Fibroblast of pulmonary artery (primary cell): ENCODE data around the gene MFN2.
A peak's percentile ranks its signal among the peaks of the same experiment; 100 is the strongest.

Experiments used
- DNase-seq: peaks from one replicate; pipeline ENCODE4 v3.0.0-alpha.2; 2010; ENCODE audit warnings: low read depth
- H3K4me3 ChIP-seq: replicated peaks from 2 replicates; pipeline ENCODE4 v1.5.1; 2011; ENCODE audit warnings: low read depth, mild to moderate bottlenecking, control low read depth, low read length, moderate library complexity
- CTCF ChIP-seq: IDR thresholded peaks from 2 replicates; pipeline ENCODE4 v1.5.1; 2011; ENCODE audit warnings: mild to moderate bottlenecking, control low read depth, low read length, inconsistent platforms; ENCODE audit errors: missing control alignments

MFN2 gene

DNA sequence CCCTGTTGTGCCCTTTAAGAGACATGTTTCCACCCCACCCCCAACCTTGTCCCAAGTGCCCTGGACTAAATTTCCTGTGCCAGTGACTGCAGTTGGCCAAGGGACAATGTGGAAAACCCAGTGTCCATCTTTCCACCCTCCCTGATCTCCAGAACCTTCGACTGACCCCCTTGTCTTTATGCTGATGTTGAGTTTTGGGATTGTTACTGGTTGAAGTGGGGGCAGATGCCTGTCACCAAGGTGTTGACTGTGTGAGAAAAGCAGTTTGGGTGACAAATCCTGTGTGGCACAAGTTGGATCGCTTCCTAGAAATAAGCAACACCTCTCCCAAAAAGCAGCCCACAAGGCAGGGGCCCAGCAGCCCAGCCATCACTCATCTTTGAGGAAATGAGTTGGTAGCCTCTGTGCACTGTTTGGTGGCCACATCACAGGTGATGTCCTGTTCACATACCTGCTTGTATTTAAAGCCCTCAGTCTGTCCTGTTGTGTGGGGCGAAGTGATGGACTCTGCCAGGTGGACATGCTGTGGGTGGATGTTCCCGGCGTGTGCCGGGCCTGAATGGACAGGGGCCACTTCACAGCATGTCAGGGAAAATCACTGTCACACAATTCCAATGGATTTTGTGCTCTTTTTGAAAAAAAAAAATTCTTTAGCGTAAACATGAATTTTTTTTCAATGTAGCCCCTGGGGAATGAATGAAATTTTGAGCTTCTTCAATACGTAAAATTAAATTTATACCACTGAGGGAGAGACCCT is 32.5 kb downstream of the MFN2 start:
- no peak for DNase-seq
- TF ChIP-seq CTCF, result no peak
- H3K4me3 ChIP-seq, result no peak overlapping the region

DNA sequence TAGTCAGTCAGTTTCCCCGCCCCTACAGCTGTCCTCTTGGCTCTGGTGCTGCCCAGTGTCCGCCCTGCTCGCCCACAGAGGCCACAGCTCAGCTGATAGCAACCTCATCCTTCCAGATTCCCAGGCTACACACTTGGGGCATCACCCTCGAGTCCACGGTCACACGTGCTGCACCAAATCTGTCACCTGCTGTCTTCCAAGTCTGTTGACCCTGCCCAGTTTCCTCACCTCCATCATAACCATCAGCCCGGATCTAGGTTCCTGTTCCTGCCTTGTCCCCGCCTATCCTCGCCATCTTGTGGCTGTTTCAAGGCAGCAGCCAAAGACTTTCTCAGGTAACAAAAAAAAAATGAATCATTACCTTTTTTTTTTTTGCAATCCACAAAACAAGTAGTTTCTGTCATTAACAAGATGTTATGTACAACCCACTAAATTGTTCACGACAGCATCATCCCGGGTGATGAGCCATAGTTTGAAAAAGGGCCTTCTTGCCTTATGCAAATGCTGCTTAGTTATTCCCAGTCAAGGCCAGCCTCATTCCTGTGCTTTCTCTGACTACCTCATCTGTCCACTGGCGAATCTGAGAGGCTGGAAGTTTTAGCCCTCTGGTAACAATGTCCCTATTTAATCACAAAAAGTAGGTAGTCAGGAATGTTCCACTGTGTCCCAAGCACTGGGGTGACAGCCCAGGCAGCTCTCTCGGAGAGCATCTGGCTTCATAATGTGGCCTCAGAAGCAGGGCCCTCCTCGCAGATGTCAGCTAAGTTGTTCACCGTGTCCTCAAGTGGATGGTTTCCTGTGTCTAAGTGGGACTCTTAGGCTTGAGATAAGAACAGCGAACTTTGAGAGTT is 34.1 kb downstream of the MFN2 start:
- peak; percentile 12 for TF ChIP-seq CTCF
- H3K4me3 ChIP-seq, result no peak overlapping the region
- DNase-seq, result no peak

DNA sequence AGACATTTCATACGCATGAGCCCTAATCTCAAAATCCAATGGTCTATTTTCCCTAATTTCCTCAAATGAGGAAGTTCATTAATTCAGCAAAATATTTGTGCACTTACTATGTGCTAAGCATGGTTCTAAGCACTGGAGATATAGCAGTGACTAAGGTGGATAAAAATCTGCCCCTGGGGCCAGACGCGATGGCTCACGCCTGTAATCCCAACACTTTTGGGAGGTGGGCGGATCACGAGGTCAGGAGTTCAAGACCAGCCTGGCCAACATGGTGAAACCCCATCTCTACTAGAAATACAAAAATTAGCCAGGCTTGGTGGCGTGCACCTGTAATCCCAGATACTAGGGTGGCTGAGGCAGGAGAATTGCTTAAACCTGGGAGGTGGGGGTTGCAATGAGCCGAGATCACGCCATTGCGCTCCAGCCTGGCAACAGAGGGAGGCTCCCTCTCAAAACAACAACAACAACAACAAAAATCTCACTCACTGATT is 34.8 kb downstream of the MFN2 start:
- TF ChIP-seq CTCF, result no peak
- no peak for DNase-seq
- H3K4me3 ChIP-seq, result no peak overlapping the region

DNA sequence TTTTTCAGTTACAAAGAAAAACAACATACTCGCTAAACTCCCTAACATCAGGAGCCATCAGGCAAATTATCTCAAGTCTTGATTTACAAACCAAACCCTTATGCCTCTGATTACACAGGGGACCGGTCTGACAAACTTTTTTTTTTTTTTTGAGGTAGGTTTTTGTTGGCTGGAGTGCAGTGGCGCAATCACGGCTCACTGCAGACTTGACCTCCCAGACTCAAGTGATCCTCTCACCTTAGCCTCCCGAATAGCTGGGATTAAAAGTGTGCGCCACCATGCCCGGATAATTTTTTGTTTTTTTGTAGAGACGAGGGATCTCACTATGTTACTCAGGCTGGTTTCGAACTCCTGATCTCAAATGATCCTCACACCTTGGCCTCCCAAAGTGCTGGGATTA is 35.3 kb downstream of the MFN2 start:
- H3K4me3 ChIP-seq, result no peak overlapping the region
- no peak for TF ChIP-seq CTCF
- DNase-seq, result no peak

DNA sequence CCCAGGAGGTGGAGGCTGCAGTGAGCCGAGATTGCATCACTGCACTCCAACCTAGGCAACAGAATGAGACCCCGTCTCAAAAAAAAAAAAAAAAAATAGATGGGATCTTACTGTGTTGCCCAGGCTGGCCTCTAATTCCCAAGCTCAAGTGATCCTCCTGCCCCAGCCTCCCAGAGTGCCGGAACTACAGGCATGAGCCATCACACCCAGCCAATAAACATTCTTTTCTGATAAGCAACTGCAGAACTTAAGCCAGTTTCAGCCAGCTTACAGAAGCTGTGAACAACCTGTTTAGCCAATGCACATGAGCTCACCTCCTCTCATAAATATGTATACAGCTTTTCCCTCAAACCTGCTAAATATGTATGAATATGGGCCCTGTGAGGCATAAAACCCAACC is 35.9 kb downstream of the MFN2 start:
- TF ChIP-seq CTCF, result no peak

DNA sequence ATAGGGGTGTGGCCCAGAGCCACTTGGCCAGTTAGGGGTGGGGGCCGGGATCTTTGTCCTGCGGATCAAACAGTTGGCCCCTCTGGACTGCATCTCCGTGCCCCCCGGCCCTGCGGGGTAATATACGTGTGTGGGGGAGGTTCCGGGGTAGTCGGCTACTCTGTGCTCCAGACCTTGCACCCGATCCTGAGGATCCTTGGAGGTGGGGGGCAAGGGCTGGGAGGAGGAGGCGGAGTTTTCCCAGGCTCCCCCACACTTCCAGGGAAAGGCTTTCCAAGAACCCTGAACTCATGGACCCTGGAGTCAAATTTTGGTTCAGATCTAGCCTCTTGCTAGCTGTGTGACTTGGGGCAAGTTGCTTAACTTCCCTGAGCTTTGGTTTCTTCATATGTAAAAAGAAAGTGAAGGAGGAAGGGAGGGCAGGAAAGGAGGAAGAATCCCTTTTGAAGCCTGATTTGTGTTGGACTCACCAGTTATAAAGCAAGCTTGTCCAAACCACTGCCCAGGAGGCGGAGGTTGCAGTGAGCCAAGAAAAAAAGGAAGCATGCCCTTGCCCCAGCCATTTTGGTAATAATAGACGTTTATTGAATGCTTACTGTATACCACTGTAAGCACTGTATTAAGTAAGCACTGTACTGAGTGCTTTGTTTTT is 39.7 kb downstream of the MFN2 start:
- peak overlapping the region; percentile 87 for H3K4me3 ChIP-seq
- peak; percentile 35 for DNase-seq
- TF ChIP-seq CTCF, result no peak

More for the DNA sequence above, 35.9 kb downstream of the MFN2 start:
- H3K4me3 ChIP-seq, result no peak overlapping the region
- DNase-seq, result no peak
